Astrocyte (in vitro differentiated cells and primary cell): Measurements from ENCODE around the gene SWT1.

Experiments
- EZH2 ChIP-seq: IDR thresholded peaks from 2 replicates; pipeline ENCODE4 v1.6.1; 2012; ENCODE audit warnings: mild to moderate bottlenecking, low read length, inconsistent platforms; ENCODE audit not compliant: insufficient read depth
- TF ChIP-seq, protein P1 (sequence below): IDR thresholded peaks from 2 replicates; pipeline ENCODE4 v1.5.1; 2011; ENCODE audit warnings: low read depth, mild to moderate bottlenecking, inconsistent platforms, low read length, moderate library complexity; ENCODE audit not compliant: insufficient read depth

DNA sequence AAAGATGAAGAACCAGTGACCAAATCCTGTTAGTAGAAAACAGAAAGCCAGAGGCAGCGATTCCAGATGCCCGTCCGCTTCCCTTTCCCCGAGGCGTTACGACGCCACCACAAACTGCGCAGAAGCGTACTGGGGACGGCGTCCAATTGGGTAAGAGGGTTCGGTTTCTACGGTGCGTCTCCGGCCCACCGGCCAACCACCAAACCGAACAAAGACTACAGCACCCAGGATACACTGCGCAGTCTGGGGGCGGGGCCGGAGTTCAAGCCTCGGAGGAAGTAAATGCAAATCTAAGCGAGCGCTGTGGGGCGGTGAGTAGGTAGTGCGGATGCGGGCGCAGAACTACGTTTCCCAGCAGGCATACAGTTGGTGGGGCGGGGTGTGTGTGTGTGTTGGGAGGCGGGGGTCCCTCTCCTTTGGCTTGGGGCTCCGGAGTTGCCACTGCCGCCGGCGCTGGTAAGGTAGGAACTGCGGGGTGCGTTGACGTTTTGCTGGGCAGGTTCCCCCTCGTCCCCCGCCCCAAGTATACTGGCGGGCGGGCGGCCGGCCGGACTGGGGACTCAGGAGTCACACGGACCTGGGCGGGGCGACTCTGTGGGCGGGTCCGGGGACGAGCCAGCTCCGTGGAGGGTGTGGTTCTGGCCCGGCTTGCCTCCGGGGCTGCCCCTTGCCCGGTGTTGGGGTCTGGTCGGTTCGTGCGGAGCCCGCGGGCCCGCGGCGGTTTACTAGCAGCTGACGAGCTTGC is at the start of gene SWT1, which contains the start of gene TRMT1L:
- TF ChIP-seq, protein P1, sequence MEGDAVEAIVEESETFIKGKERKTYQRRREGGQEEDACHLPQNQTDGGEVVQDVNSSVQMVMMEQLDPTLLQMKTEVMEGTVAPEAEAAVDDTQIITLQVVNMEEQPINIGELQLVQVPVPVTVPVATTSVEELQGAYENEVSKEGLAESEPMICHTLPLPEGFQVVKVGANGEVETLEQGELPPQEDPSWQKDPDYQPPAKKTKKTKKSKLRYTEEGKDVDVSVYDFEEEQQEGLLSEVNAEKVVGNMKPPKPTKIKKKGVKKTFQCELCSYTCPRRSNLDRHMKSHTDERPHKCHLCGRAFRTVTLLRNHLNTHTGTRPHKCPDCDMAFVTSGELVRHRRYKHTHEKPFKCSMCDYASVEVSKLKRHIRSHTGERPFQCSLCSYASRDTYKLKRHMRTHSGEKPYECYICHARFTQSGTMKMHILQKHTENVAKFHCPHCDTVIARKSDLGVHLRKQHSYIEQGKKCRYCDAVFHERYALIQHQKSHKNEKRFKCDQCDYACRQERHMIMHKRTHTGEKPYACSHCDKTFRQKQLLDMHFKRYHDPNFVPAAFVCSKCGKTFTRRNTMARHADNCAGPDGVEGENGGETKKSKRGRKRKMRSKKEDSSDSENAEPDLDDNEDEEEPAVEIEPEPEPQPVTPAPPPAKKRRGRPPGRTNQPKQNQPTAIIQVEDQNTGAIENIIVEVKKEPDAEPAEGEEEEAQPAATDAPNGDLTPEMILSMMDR: no peak
- TF ChIP-seq EZH2: no peak
